Fibroblast of skin of abdomen (primary cell): ENCODE measurements around the gene SPTBN1.
A peak's percentile ranks its signal among the peaks of the same experiment; 100 is the strongest.

Source experiments
- DNase-seq: peaks from one replicate; pipeline ENCODE4 v3.0.0-alpha.2; 2013

SPTBN1 gene

DNA sequence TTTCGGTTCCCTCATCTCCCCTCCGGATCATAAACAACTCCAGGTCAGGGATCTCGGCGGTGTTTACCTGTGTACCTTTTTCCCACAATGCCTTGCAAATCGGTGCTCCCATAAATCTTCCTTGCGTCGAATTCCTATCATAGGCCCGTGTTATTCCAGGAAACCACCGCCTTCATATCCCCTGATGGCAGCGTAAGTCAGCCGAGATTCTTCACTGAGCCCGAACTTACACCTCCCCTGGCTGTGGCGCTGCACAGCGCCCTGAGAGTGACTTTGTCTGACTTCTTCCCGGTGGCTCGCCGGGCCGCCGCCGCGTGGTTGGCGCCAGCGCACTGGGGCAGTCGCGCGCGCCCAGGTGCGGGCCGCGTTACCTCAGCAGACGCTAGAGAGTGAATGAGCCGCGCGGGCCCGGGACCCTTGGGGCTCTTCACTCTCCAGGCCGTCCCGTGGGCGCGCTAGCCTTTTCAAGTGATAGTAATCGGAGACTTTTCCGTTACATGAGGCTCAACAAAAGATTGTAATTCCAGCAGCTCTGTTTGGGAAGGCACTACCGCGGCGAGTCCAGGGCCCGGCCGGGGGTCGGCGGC, 101.6 kb downstream of the SPTBN1 start:
- DNase-seq: peak; percentile 44

DNA sequence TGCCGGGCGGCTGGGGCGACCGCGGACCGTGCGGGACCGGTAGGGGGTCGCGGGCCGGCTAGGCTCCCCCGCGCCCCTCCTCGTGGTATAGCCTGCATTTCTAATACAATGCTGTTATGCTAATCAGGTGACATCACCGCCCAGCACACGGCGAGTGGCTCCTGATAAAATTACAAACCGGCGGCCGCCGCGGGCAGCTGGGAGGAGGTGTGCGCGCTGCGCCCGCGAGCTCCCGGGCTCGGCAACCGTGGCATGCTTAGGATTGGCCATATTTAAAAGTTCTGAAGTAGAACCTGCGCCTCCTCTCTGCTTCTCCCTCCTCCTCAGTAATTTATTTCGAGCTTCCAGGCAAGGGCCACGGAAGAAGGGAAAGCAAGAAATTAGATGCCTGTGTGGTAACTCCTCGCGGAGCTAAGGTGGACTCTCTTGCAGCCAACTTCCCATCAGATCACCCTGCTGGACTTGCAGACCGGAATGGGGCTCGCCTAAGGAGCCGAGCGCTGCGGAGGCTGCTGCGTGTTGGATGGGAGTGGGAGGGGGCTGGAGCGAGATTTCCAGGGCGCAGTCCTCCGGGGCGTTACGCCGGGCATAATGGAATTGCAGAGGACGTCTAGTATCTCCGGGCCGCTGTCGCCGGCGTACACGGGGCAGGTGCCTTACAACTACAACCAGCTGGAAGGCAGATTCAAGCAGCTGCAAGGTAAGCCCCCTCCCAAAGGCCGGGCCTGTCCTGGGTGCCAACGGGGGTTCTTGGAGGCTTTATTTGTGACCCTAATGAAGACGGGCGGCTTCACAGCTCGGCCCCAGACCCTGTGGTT, 102.3 kb downstream of the SPTBN1 start:
- DNase-seq: peak; percentile 59

DNA sequence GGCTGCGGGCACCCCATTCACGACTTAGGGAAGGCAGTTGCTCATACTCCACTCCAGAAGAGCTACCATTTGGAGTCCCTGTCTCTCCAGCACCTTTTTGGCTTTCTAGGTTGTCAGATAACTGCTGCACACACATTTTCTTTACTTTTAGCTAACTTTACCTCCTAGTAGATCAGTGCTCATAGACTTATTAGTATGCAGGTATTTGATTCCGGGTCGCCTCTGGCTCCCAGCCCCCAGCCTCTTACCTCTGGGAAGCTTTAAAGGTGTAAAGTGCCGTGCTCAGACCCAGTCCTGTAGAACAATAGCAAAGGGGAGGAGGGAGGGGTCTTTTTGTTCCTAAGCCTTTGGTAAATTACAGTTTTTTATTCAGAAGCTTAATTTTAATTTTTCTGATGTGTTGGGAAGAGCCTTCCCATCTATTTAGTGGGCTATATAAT, 102.9 kb downstream of the SPTBN1 start:
- no peak for DNase-seq

DNA sequence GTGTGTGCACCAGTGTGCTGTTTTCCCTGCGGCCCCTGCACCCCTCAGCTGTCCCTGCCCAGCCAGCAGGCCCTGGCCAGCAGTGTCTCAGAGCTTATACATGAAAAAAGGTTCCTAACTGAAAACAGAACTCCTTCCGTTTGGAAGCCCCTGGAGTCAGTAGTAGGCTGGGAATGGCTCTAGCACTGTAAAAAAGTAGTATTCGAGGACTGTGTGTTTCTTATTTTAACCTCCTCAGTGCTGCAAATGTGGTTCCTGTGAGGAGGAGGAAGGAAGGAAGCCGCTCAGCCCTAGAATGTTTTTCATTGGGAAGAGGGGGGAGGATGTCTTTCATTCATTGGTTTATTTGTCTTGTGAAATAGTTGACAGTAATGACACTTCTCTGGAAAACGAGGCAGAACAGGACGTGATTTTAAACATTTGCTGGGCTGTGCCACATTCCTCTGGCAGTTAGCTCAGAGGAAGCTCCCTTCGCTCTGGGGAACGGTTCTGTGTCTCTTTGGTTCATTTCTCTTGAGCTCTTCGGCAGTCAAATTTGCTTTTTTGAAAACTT, 103.5 kb downstream of the SPTBN1 start:
- DNase-seq: peak; percentile 87

DNA sequence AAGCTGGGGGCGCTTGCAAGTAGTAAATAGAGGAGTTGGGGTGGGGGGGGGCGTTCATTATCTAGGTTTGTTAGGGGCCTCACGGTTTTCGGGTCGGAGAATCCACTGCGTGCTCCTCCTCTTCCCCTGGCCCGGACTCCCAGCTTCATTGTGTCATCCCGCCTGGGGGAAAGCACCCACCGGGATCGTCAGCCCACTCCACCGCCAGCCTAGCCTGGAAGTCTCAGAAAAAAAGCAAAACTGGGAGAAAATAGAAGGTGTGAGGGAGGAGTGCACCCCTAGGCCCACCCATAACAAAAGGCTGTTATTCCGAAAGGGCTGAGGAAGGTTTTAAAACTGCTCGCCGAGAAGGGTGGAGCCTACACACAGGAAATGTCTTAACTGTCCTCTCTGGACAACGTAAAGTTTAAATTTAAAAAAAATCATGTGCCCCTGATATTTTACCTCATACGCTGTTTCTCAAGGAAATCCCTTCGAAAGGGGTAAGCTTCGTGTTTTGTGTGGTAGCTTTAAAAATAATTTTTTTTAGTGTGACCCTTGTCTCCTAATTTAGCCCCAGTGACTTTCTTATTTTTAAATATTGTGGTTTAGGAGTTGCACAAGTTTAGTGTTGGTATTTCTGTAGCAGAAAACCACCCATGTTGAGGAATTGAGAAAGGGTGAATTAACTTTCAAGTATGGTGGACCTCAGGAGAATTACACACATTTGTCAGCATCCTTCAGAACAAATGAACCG, 104.2 kb downstream of the SPTBN1 start:
- peak; percentile 78 for DNase-seq

DNA sequence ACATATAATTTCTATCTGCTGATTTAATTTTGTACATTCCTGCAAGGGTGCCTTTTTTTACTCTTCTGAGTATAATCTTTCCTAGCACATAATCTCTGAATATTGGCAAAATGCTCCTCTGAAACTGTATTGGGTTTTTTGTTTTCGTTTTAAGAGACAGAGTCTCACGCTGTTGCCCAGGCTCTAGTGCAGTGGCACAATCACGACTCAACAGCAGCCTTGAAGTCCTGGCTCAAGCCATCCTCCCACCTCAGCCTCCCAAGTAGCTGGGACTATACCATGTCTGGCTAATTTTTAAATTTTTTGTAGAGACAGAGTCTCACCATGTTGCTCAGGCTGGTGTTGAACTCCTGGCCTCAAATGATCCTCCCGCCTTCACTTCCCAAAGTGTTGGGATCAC, 104.9 kb downstream of the SPTBN1 start:
- DNase-seq: no peak

DNA sequence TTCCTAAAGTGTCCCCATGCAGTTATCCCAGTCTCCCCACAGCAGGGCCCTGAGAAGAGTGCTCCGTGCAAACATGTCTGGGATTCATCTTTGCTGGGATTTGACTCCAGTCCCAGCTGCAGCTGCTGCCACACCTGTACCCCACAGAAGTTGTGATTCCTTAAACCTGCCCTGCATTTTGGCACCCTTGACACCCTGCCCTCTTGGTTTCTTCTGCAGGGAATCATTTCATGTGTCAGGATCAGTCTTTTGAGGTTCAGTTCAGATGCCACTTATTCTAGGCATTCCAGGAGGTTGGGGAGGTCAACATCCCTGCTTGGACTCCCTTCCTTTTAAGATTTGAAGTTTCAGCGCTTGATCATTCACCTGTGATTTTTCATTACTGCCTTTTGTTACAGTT, 108.3 kb downstream of the SPTBN1 start:
- DNase-seq: no peak

DNA sequence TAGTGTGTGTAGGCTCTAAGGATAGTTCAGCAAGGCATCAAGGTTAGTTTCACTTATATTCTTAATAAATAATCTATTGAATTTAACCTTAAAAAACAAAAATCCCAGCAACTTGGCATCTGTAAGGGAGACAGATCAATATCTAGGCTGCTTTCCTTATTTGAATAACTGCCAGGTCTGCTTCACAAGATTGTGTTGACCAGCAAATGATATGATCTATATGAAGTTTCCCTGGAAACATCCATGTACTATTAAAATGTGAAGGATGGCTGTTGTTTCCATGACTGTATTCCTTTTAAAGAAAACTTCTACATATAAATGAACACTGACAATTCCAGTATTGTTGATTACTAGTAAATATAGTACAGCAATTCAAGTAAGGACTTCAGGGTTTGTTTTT, 109.4 kb downstream of the SPTBN1 start:
- DNase-seq: no peak

DNA sequence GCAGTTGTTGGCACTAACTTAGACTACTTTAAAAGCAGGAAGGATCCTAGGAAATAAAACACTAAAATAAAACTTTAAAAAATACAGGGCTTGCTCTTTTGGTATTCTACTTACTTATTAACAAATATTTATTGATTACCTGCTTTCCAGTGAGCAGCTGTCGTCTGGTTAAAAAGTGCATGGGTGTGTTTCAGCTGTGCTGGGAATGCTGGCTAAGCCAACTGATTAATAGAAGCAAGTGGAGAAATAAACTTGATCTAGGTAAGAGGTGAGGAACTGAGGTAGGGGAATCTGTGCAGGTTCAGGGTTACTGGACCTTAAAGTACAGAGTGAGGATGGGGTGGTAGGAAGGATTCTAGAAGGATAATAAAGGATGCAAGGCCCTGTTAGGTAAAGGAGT, 110.8 kb downstream of the SPTBN1 start:
- no peak for DNase-seq

DNA sequence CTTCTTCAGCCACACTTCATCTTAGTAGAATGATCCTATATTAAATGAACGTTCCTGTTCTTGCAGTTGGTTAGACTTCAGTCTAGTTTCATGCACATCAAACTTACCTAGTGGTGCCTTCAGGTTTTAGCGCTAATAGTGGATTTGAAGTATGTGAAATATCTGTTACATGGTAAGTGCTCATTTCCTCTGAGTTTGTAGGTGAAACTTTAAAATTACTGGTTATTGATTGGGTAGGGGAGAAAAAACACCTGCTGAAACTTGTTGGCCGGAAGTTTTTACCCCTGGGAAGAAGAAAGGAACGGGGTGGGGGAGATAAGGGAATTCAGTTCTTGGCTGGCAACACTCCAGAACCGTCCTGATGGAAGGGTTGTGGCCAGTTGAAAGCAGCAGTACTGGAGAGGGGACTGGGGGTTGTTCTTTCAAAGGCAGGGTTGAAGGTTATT, 112.8 kb downstream of the SPTBN1 start:
- no peak for DNase-seq

DNA sequence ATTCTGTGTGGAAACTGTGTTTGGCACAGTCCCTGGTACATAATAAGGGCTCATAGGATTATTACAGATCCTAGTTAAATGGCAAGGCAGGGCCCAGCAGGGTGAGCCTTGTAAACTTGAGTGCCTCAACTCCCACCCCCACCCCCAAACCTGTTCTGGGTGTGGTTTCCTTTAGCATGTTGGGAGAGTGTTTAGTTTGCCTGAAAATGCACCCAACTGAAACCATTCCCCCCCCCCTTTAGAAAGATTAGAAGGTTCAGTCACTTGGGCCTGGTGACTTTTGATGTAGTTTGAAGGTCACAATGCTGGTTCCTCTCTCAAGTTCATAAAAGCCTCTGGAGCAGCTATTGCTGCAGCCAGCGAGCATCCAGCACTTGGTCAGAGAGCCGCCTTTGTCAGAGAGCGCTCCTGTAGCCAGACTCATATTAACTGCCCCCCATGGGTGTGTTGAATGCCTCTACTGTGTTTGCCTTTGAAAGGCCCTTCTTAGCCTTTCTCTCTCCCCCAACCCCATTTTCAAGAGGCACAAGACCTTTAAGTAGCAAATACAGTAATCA, 113.7 kb downstream of the SPTBN1 start:
- no peak for DNase-seq

DNA sequence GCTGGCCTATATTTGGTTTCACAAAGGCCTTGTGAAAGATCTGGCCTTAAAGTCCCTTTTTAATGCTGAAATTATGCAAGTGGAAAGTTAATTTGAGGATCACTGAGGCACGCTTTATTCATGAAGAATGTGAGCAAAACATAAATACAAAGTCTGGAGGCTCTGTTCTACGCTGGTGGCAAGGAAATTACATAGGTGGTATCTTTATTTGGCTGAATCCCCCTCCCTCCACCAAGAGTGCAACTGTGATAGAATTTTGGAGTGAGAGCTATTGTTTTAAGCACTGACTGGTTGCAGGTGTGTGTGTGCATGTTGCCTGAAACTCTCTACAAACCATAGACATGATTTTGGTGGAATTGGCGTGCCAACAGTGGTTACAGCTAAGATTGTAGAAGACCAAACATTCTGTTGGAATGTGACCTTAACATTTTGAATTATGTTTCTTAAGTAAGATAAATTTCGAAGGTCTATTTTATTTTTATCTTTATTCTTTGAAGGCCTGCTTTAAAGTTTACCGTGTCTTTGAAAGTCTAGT, 114.3 kb downstream of the SPTBN1 start:
- no peak for DNase-seq

DNA sequence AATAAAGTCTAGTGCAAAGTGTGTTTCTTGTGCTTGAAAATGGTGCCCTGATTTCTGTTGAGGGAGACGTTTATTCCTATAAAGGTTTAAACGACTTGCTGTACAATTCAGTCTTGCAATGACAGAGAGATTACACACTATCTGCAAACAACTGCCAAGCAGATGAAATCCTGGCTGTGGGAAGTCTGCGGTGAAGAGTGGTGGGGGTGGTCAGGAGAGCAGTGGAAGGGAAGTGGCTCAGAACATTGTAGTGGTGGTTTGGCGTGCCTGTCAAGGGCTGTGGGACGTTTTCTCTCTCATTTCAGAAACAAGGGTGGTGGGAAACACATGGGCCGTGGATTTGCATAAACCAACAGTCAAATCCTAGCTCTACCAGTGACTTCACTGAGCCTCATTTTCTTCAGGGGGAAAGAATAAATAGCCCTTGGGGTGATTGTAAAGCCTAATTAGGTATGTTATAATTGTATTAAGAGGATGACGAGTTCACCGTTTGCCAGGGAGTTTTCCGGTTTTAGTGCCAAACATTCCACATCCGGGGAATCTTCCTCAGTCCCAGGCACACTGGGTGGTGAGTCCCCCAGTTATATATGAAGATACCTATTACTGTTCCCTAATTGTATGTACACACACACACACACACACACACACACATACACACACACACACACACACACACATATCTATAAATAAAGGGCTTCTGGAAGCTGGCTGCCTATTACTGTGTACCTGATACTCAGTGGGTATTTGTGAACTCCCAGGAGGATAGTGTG, 115.0 kb downstream of the SPTBN1 start:
- peak; percentile 94 for DNase-seq

DNA sequence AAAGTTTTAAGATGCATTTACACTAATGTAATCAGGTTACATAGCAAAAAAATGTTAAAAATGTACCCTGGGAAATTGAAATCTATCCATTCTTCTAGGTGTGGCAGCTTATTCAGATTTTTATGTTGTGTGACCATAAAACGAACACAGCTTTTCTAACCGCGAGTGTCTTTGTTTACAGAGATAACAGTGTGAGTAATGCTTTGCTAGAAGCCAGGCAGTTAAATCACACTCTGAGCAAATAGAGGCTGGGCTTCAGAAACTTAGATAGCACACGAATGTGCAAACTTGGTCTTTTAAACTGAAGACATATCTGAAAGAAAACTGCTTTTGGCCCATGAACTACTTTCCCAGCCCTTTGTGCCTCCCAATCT, 116.1 kb downstream of the SPTBN1 start:
- DNase-seq: peak; percentile 88

DNA sequence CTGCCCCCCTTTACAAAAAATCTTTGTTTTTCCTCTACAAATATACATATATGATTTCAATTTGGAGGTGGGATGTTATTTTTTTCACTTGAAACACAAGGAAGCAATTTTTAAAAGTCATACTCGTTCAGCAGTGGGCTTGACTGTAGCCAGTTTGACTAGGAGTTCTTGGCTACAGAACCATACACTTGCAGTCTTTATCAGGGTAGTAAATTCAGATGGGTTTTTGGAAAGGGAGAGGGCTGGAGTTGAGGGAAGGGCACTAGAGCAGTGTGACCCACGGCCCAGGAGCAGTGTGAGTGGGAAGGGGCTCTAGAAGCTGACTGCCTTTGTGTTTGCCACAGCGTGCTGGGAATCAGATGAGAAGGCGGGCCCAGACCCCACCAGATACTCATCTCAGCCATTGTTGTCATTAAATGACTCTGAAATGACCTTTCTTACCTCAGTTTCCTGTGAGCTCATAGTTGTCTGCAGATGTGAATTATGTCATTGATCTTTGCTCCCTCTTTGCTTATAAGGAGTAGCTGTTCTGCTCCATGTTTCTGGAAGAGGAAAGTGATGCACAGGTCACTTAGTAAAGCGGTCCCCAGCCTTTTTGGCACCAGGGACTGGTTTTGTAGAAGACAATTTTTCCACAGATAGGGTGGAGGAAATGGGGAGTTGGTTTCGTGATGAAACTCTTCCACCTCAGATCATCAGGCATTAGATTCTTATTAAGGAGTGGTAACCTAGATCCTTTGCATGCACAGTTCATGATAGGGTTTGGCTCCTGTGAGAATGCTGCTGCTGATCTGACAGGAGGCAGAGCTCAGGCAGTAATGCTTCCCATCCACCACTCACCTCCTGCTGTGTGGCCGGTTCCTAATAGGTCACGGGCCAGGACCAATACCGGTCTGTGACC, 116.8 kb downstream of the SPTBN1 start:
- peak; percentile 43 for DNase-seq

DNA sequence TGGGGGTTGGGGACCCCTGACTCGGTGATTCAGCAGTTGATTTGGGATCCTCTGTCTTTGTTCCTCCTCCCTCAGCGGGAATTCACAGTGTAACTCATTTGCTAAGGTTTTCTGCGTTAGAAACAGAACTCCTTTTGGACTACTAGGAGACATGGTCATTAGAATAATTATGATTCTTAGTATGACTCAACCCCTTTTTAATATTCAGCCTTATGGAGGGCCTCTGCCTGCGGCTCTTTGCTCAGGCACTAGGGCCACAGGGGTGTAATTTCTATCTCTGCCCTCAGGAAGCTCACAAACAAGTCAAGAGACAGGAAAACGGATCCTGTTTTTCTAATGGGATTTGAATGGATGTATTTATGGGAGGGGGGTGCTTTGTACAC, 117.4 kb downstream of the SPTBN1 start:
- DNase-seq: no peak

DNA sequence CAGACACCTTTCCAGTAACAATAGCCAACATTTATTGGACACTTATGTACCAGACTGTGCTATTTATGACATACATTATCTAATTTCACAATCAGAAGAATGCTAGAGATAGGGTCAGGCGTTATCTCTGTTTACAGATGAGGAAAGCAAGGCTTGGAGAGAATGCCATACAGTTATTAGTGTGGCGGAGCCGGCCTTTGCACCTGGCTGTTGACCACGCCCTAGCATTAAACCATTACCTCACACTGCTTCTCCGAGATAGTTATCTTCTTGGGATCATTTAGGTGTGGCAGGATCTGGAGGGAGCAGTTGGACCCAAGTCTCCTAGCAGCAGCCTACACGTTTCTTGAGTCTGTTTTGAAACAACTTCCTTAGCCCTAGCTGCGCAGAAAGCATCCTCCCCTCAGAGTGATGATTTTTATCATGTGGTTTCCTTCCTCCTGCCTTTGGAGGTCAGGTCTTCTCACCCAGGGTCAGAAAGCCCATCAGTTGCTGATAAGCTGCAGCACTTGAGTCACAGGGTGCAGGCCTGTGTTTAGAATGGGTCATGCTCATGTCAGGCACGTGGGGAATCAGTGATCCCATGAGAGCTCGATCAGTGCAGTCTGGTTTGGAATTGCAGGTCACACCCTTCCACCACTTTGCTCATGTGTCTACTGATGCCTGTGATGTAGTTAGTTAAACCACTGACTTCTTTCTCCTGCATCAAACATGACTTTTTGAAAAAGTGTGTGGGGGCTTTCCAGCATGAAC, 118.2 kb downstream of the SPTBN1 start:
- no peak for DNase-seq

DNA sequence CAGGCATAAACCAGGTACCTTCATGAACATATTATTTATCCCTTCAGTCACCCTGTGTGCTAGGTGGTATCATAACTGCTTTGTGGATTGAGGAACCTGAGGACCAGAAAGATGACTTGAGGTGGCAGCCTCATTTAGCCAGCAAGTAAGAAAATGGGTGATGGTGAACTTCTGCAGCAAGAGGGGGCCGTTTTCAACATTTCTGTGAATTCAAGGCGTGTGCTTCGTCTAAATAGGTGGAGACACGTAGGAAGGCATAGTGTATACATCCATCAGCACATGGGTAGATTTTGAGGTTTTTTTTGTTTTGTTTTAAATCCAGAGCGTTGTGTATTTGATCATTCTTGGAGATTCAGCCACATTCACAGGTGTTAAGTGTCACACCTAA, 118.7 kb downstream of the SPTBN1 start:
- DNase-seq: no peak

DNA sequence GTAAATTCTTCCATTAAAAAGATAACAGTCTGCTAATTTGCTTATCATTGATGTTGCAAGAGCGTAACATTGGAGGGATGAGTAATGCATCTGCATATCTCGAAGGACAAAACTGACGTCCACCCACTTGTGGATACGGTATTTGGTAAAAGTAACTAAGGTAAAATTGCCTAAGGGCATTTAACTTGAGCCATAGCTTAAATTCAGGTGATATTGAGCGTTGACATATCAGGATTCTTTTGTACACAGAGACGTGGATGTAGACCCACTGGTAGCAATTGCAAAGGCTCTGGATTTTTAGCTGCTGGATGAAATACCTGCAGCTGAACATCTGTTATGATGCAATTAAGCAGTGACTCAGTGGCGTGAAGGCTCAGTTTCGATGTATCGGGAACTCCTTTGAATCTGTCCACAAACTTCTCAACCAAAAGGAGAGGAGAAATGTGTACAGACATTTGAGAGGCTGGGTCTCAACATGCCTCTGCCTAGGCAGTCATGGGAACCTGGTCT, 119.3 kb downstream of the SPTBN1 start:
- no peak for DNase-seq

DNA sequence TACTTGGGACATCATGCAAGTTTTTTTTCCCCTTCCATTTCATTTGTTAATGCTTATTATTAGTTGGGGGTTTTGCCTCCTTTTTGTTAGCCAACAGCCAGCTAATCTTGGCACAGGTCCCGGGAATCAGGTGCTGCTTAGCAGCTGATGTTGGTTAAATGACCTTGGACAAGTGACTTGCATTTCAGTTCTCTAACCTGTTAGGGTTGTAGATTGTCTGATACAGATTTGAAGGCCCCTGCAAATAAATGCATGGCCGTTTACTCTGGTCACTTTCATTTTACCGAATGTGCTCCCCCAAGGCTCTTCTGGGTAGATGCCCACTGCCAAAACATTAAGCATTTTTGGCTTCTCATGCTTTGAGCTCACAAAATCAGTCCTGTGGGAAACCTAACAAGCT, 120.9 kb downstream of the SPTBN1 start:
- DNase-seq: no peak
